ENCODE results near the gene CROCC2. TPM values are rescaled to one million over a fixed set of nuclear protein-coding genes. Genes with fewer than 3 reads are reported as not detected.

The CROCC2 gene
- total and polyA plus RNA-seq, 10 of the 15 experiments (the other 5 are each of a cell fraction or from before 2014, with no cell fraction given), result not detected

GRCh38 chr2:240947607-240948006, 41.5 kb downstream of the CROCC2 start:
- no peak overlapping the region for H2AFZ ChIP-seq (ENCODE audit: control insufficient read depth, low read depth, low read length)
- no peaks in the 10 kb centered on the region for H3K4me1 ChIP-seq (ENCODE audit: control insufficient read depth, insufficient read depth, low read length)
- no peaks in the 10 kb centered on the region; a peak in 2 of 4 replicates for H3K27me3 ChIP-seq (replicated peaks in 1 of 2; ENCODE audit: control insufficient read depth in 2 of 2, insufficient read depth in 2 of 2, low read length in 1 of 2)
- no peak for FAIRE-seq
- H3K4me3 ChIP-seq, result no peak overlapping the region
- in situ Hi-C loops (cut with MboI) (no loop called here), intact Hi-C loops (cut with micrococcal nuclease; ENCODE audit: unreplicated experiment) (no loop called here)
- H3K27ac ChIP-seq (ENCODE audit: control insufficient read depth, insufficient read depth), result no peak overlapping the region
- H3K79me2 ChIP-seq (ENCODE audit: control insufficient read depth, insufficient read depth, low read length), result no peaks in the 10 kb centered on the region
- WGBS (ENCODE audit: insufficient coverage, insufficient replicate concordance, low lambda C conversion rate, missing lambda C conversion rate), result 9% methylated on average over 7 of the region's 7 CpGs
- no peaks in the 10 kb centered on the region for H3K9me3 ChIP-seq (replicated peaks; ENCODE audit: control insufficient read depth, insufficient read depth, low read length)
- CTCF ChIA-PET, result interaction anchor here (1.4 kb wide), 1 partner anchor 32 kb away, joined by 3 read pairs; no protein-coding TSS in a partner anchor
- no peaks in the 10 kb centered on the region for H3K36me3 ChIP-seq (ENCODE audit: control insufficient read depth in 2 of 2, insufficient read depth in 2 of 2, low read length in 1 of 2)
- ATAC-seq, result no peak
- SMC1A ChIA-PET (ENCODE audit: uncharacterized antibody, unreplicated experiment), result no interaction called here
- RAD21 ChIA-PET (ENCODE audit: unreplicated experiment), result no interaction called here
- no peak overlapping the region for H3K4me2 ChIP-seq (ENCODE audit: control insufficient read depth, insufficient read depth)
- TF ChIP-seq HCFC1 (IDR thresholded peaks at IDR 0.05; ENCODE audit: low read length) (no peak), MAX (IDR thresholded peaks at IDR 0.05; ENCODE audit: low read depth, low read length) (no peak), WRNIP1 (IDR thresholded peaks at IDR 0.05; ENCODE audit: borderline replicate concordance, low read depth, low read length) (no peak), ELK1 (IDR thresholded peaks at IDR 0.05; ENCODE audit: low read depth, low read length) (no peak), SMAD5 (IDR thresholded peaks at IDR 0.05; ENCODE audit: low read depth) (no peak), YBX1 (IDR thresholded peaks at IDR 0.05) (no peak), PML (IDR thresholded peaks at IDR 0.05; ENCODE audit: low read length) (no peak), PAX5 (IDR thresholded peaks at IDR 0.05; ENCODE audit: borderline replicate concordance, low read depth, low read length) (no peak), TAF1 (IDR thresholded peaks at IDR 0.05; ENCODE audit: borderline replicate concordance, low read depth, low read length) (no peak), USF2 (IDR thresholded peaks at IDR 0.05; ENCODE audit: borderline replicate concordance, low read depth, low read length) (no peak)
- no peaks in the 10 kb centered on the region for H4K20me1 ChIP-seq (ENCODE audit: control insufficient read depth, insufficient read depth)
- no peak for DNase-seq (ENCODE audit: low read depth, low spot score)
- BruUV-seq (replicated peaks), result no TSS peak
- no peak overlapping the region for H3K9ac ChIP-seq (ENCODE audit: control insufficient read depth, insufficient read depth, low read length)
- POLR2A ChIA-PET, result no interaction called here

Data from GM12878 (cell line).